NCI-H748 treated with DMSO at 0.1 percent for 48 hours (cell line): Measurements from ENCODE around the gene MAN1A1.

Experiments
- DNase-seq: peaks from one replicate; lab custom pipeline; 2025; lab: John Stamatoyannopoulos, UW

MAN1A1 gene

DNA sequence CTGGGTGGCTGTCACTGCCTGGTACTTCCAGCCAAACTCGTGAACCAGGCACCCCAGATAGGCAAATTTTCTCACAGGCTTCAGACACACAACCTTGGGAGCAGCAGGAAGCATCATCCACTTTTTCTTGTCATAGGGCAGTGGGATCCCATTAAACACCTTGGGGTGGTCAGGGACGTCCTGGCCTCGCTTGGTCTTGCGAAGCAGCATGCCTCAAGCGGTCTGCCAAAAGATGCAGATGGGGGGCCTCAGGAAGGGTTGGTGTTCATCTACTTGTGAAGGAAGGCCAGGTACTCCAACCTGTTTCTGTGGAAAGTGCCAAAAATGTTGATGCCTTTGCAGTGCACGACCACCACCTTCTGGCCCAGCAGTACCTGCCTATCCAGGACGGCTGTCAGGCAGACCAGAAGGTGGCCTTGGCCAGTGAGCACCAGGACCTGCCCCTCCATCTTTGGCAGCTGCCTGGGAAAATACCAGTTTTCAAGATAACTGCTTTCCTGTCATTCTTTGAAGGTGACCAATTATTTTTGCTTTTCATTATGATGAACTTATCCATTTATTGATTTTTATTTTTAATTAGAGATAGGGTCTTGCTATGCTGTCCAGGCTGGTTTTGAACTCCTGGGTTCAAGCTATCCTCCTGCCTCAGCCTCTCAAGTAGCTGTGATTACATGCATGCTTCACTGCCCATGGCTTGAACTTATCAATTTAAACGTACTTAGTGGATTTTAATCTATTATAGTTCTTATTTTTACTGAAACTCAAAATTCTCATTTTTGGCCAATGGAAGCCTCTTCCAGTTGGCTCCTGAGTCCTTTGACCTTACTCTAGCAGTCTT is 80.1 kb downstream of the MAN1A1 start:
- DNase-seq, result no peak

DNA sequence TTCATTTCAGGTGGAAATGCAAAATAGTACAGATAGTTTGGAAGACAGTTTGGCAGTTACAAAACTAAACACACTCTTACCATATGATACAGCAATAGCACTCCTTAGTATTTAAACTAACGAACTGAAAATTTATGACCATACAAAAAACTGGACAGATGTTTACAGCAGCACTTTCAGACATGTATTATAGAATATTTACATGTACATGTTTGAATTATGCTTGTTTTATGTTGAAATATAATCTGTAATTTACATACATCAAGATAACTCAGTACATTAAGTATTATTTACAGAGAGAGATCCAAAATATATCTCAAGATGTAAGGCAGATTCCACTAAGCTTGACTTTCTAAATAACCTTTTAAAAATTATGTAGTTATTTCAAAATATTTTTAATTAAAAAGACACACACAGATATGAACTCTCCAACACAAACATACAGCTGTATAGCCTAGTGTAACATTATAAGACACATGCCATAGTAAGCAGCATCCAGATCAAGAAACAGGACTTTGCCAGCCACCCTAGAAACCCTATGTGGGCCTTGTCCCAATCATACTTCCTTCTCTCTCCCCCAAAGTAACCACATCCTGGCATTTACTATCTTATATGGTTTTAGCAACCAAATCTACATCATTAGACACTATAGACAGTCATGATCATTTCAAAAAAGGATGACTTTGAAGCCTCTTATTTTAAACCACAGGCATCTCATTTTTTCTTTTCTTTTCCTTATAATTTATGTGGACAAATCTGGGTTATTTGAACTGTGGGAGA is 82.2 kb downstream of the MAN1A1 start:
- DNase-seq, result no peak

DNA sequence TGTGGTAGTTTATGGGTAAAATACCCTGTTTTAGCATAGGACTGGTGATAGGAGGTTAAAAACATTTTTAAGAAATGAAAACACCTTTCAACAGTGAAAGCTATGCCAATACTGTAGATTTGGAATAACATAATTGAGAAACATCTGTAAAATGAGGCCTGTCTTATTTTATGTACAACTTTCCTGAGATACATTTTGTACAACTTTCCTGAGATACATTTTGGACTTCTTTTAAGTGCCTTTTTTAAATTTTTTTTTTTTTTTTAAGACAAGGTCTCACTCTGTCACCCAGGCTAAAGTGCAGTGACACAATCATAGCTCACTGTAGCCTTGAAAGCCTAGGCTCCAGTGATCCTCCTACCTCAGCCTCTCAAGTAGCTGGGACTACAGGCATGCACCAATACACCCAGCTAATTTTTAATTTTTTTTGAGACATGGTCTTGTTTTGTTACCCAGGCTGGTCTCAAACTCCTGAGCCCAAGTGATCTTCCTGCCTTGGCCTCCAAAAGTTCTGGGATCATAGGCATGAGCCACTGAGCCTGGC is 84.6 kb downstream of the MAN1A1 start:
- DNase-seq, result no peak

DNA sequence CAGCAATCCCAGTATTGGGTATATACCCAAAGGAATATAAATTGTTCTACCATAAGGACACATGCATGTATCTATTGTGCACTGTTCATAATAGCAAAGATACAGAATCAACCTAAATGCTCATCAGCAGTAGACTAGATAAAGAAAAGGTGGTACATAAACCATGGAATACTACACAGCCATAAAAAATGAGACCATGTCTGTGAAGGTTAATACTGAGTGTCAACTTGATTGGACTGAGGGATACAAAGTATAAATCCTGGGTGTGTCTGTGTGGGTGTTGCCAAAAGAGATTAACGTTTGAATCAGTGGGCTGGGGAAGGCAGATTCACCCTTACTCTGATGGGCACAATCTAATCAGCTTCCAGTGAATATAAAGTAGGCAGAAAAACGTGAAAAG is 86.9 kb downstream of the MAN1A1 start:
- DNase-seq, result no peak

DNA sequence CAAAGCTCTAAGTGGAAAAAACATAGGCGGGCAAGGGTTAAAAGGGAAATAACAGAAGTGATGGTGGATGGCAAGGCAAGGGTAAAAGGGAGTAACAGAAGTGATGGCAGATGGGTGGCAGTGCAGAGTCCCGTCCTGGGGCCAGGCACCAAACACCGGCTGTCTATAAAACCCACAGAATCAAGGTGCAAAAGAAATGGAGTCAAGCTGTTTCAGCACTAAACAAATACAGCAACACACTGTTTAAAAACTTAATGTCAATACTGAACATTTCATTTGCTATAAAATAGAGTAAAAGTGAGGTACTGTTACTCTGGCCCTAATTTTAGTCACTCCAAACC is 87.6 kb downstream of the MAN1A1 start:
- DNase-seq, result no peak

DNA sequence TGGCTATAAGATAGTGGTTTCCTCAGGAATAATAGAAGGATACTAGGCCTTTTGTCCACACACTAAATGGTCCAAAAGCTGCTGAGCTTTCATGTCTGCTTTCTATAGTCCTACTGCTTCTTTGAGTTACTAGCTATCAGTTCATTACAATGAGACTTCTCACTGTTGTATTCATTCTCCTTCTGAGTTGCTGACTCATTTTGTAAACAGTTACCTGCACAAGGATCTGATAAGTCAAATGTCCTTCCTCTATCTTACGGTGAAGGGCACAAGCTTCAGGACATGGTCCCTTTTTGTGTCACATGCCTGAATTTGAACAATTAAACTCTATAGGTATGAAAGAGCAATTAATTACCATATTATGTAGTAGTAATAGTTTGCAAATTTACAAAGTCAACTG is 90.5 kb downstream of the MAN1A1 start:
- DNase-seq, result no peak

DNA sequence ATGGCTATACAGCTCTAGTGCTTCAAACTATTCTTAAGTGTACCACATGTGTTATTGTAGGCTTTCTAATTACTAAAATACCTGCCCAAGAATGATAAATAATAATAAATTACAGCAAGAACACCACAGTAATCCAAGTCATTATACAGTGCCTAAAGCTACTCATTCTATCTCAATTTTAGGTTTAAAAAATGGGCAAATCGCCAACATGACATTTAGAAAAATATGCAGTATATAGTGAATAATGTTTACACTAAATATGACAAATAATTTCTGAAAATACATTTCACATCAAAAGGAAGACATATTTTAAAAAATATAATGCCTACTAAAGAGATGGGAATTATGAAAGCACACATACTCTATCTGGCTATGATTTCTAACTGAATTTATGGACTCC is 91.8 kb downstream of the MAN1A1 start:
- no peak for DNase-seq

DNA sequence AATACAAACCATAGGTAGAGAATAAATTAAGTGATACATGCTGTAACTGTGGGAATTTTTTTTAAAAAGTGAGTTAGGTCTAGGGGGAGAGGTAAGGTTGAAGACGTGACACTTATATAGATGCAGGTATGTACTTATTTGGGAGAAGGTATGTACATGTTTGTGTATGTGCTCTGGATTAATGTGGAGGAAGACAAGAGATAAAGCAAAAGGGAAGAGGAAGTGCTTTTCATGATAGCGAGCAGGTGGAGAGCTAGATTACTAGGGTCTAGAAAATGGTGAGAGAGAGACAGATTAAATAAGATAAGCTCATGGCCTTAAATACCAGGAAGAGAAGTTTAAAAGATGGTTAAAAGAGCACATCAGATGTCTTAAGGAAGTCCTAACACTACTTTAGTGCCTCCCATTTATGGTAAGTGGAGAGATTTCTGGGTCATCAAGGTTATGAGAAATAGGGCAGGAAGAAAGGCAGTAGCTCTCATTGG is 92.5 kb downstream of the MAN1A1 start:
- DNase-seq, result no peak

DNA sequence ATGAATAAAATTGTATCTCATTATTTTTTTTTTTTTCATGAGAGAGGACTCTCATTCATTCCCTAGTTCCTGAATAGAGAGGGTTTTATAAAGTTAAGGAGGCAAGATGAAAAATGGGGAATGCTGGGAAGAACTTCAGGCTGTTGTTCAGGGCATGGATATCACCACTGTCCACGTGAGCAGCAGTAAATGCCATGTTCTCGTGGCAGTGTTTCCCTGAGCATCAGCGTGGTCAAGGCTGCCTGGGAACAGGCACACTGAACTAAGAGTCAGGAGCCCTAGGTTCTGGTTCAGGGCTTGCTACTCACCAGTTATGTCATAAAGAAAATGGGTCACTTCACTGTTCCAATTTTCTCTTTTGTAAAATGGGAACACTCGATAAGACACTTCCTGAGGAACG is 93.2 kb downstream of the MAN1A1 start:
- DNase-seq, result no peak

DNA sequence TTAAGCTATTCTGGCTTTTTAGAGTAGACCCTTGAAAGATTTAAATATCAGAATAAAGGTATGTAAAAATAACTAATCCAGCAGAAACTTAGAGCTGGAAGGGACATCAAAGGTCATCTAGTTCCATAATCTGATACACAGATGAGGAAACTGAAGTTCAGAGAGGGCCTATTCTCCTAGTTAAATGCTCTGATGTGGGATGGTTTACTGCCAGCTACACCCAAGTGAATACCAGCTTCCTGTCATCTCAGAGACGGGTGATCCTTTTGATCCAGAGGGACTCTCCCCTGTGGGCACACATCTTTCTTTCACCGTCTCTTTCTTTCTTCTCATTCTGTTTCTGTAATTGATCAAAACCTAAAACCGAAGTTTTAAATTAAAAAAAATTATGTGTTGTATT is 94.1 kb downstream of the MAN1A1 start:
- DNase-seq, result no peak

DNA sequence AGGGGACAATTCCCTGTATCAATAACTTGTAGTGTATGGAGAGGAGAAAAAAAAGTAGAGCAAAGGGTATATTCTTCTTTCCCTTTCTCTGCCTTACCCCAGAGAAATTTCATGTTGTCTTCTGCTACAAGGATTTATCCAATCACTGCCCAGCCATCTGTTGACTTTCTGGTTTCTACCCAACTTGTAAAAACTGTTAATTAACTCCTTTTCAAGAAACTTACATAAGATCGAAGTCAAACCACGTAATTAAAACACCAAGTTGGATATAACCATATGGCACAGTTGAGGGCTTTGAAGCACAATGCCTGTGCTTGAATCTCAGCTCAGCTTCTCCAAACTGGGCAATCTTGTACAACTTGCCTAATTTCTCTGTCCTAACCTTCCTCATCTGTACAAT is 99.5 kb downstream of the MAN1A1 start:
- no peak for DNase-seq

DNA sequence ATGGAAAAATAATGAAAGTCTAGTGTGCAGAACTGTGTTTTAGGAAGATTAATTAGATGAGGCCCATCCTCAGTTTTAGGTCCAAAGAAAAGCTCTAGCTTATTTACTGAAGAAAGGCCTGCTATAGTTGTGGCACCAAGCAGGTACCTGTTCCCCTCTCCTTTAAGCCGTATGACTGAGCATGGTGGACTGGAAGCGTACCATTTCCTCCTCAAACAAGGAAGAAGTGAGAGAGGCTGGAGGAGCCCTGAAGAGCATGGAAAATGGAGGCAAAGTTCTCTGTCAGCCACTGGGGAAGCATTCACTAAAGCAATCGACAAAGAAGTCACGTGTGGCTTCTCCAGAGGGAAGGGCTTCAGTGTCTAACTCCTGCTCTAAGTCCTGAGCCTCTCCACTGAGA is 100.2 kb downstream of the MAN1A1 start:
- DNase-seq, result no peak

DNA sequence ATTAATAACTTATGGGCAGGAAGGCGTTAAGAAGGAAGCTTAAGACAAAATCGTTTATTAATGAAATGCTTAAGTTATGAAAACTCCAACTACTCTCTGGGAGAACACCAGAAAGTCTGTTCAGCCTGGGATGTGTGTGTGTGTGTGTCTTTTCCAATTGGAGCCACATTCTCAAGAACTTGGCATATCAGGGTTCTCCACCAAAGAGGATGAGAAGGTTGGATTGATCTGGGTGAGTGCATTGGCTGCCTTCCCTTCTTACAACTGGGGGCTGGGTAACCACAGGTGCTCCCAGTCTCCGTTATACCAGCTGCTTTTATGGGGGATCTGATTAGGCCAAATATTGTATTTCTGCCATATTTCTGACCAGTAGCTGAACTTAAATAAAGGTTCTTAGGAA is 102.1 kb downstream of the MAN1A1 start:
- DNase-seq, result no peak

DNA sequence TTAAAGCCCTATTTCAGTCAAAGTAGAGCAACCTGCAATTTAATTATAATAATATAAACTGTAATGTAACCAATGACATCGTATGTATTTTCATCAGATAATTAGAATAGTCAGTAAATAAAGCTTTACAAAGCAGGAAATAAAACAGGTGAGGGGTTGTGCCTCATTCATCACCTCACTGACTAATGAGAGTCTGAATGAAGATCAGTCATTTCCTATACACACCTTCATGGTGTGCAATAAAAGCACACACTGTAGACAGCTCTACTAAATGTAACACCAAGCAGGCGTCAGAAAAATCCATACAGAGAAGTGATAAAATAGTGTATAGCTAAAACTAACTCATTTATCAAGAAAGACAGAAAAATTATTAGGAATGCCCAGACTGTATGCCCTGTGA is 105.9 kb downstream of the MAN1A1 start:
- DNase-seq, result no peak

DNA sequence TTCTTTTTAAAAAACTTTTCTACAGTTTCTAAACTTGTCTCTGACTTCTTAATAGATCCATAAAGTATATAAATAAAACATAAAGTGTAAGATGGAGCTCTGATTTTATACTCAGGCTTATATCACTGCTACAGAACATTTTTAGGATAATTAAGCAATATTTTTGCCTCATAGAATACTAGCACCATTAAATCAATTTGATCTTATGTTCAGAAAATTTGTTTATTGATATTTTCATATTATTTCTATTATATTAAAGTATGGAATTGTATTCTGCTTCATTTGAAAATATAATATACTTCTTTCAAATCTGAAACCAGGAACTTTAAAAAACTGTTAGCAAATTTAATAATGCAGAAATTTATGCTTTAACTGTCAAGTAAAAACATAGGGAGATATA is 106.5 kb downstream of the MAN1A1 start:
- no peak for DNase-seq

DNA sequence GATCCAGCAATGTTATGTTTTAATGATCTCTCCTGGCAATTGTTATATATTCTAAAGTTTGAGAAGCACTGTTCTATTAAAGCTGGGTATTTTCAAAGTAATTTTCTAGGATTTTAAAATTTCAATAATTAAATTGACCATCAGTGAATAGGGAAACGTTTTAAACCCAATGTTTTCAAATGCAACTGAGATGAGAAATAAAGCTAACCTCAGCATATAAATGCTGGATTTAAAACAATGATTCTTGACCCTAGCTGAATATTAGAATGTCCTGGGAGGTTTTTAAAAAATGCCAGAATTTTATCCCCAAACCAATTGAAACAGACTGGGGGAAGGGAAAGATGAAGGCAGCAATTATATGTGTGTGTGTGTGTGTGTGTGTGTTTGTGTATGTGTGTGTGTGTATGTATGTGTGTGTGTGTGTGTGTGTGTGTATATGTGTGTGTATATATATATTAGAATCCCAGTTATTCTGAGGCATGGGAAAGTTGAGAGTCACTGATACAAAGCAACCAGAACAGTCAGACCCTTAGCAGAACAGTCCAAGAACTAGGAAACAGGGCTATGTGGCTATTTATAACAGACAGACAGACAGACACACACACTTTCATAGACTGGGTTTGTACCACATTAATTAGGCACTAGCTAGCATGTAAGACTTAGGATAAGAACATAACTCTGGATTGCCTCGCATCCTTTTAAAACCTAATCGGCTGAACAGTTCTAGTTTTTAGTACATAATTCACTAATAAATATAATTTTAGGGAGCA is 107.8 kb downstream of the MAN1A1 start:
- DNase-seq, result no peak

DNA sequence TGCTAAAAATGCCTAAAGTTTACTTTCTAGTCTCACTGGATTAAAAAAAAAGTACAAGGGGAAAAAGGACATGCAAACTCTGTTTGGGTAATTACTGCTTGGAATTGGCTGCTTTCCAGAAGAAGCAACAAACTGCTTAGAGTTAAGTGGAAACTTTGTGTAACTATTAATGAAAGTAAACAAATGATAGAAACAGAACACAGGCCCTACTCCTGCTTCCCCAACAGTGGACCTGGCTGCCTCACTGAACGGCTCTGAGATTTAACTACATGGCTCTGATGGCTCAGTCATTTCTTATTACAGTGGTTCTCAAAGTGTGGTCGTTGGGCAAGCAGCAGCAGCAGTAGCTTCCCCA is 108.5 kb downstream of the MAN1A1 start:
- peak; percentile 33 for DNase-seq

DNA sequence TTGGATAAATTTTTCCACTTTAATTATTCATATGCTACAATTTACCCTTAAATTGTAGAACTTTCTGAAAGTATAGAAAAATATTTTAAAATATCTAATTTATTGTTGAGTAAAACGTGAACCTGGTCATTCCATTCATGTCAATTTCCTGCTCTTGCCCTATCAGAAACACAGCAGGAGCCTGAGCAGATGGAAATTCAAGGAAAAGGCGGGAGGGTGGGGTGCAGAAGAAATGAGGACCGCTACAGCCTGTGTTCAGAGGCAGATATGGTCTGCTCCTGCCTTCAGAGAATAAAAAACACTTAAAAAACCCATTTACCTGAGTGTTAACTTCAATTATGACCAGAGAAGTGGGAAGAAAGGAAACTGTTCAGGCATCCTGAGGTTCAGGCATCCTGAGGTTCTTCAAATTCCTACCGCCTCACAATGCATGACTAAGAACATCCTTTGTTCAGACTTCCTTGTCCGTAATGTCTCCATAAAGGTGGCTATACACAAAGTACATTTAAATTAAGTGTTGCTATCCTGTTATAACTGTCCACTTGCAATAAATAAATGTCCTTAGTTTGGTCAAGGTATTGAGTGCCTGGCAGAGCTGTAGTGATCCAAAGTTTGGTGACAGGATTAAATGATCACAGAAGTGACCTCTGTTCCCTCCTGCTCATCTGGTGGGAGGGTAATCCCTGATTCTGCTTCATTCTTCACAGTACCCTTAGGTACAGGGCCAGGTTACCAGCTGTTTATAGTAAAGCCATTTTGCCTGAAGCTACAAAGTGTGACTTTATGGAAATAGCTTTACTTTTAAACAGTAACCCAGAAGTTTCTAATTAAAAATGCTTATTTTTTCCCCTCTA is 109.1 kb downstream of the MAN1A1 start:
- DNase-seq, result no peak

DNA sequence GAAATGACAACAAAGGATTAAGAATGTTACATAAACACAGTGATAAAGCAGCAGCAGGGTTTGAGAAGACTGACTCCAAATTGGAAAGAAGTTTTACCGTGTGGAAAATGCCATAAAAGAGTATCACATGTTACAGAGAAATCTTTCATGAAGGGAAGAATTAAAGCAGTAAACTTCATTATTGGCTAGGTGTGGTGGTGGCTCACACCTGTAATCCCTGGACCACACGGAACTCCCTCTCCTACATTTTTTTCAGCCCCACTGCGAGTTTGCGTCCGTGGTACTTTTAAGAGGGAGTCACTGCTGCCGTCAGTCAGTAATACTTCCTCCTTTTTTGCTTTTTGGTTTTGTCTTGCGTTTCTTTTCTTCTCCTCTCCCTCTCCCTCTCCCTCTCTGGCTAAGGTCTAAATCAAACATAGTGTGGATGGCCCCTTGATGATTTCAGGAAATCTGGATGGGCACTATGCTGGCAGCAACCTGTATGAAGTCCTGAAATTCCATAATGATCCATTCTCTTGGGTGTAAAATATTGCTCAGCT is 112.3 kb downstream of the MAN1A1 start:
- no peak for DNase-seq

DNA sequence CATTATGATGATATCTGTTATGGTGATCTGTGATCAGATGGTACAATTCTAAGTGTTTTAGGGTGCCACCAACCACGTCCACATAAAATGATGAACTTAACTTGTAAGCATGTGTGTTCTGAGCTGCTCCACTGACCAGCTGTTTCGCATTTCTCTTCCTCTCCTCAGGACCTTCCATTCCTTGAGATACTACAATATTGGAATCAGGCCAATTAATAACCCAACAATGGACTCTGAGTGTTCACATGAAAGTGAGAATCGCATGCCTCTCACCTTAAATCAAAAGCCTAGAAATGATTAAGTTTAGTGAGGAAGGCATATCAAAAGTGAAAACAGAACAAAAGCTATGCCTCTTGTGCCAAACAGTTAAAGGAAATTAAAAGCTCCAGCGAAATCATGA is 114.6 kb downstream of the MAN1A1 start:
- DNase-seq, result no peak

DNA sequence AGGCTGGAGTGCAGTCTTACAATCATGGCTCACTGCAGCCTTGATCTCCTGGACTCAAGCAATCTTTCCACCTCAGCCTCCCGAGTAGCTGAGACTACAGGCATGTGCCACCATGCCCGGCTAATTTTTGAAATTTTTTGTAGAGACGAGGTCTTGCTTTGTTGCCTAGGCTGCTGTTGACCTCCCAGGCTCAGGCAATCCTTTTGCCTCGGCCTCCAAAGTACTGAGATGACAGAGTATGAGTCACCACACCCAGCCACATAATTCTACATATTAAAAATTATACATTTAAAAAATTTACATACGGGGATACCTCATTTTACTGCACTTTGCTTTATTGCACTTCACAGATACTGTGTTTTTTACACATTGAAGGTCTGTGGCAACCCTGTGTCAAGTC is 115.1 kb downstream of the MAN1A1 start:
- no peak for DNase-seq
